Measurements from ENCODE around the gene FAM209A. TPM values are rescaled to one million over a fixed set of nuclear protein-coding genes. Genes with fewer than 3 reads are reported as not detected.
"Not testable (repeated sequence)": the region's sequence is repeated elsewhere in the genome, so short reads cannot be mapped to it uniquely, and the experiment has no call there.

The FAM209A gene
- total RNA-seq, 2 experiments from 2014 or later: 0.70 to 0.82 TPM

DNA sequence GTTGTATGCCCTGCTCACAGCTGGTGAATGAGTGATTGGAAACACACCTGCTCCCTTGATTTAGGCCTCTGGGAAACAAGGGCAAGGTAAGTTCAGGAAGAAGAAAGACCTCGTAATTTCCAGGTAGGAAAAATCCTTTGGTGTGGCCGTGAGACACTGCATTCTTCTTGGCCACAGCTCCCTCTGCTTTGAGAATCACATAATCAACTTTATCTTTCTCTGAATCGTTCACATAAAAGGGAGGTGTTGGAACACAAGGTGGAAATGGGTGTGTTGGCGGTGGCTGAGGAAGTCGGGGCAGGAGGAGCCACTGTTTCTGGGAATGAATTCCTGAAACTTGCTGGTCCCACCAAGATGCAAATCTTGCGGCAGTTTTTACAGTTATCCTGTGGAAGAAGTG, 34.4 kb downstream of the FAM209A start:
- Histone ChIP-seq H3K9me3 (ENCODE audit: low read length) (no peaks in the 10 kb centered on the region), H4K20me1 (ENCODE audit: insufficient read depth, low read length) (no peaks in the 10 kb centered on the region), H3K27ac (ENCODE audit: low read depth, low read length, poor library complexity, severe bottlenecking) (no peak overlapping the region), H3K4me1 (ENCODE audit: insufficient read depth, low read length, poor library complexity, severe bottlenecking) (peaks cover 15% of the 10 kb centered on the region), H2AFZ (ENCODE audit: low read length) (0 out of 2 replicates have a peak overlapping the region, but pooled peaks have one; percentile 19), H3K9me2 (ENCODE audit: insufficient read depth, low read length) (no peaks in the 10 kb centered on the region), H3K79me2 (ENCODE audit: insufficient read depth, low read depth, low read length) (no peaks in the 10 kb centered on the region), H3K4me3 (ENCODE audit: low read depth, low read length, poor library complexity, severe bottlenecking) (no peak overlapping the region), H3K4me2 (ENCODE audit: low read length) (no peak overlapping the region), H3K36me3 (ENCODE audit: insufficient read depth, low read length) (no peaks in the 10 kb centered on the region)
- intact Hi-C loops (cut with micrococcal nuclease; ENCODE audit: unreplicated experiment): no loop called here
- DNase-seq (ENCODE audit: low spot score): no peak
- ChIA-PET CTCF (ENCODE audit: unreplicated experiment) (no interaction called here), POLR2A (no interaction called here)
- no TSS peak for BruUV-seq (replicated peaks)
- TF ChIP-seq, protein P1, sequence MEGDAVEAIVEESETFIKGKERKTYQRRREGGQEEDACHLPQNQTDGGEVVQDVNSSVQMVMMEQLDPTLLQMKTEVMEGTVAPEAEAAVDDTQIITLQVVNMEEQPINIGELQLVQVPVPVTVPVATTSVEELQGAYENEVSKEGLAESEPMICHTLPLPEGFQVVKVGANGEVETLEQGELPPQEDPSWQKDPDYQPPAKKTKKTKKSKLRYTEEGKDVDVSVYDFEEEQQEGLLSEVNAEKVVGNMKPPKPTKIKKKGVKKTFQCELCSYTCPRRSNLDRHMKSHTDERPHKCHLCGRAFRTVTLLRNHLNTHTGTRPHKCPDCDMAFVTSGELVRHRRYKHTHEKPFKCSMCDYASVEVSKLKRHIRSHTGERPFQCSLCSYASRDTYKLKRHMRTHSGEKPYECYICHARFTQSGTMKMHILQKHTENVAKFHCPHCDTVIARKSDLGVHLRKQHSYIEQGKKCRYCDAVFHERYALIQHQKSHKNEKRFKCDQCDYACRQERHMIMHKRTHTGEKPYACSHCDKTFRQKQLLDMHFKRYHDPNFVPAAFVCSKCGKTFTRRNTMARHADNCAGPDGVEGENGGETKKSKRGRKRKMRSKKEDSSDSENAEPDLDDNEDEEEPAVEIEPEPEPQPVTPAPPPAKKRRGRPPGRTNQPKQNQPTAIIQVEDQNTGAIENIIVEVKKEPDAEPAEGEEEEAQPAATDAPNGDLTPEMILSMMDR (conservative IDR thresholded peaks at IDR 0.05; ENCODE audit: low read length): no peak
- no peak for TF ChIP-seq EZH2phosphoT487 (IDR thresholded peaks at IDR 0.05; ENCODE audit: borderline replicate concordance, low read depth, low read length)

DNA sequence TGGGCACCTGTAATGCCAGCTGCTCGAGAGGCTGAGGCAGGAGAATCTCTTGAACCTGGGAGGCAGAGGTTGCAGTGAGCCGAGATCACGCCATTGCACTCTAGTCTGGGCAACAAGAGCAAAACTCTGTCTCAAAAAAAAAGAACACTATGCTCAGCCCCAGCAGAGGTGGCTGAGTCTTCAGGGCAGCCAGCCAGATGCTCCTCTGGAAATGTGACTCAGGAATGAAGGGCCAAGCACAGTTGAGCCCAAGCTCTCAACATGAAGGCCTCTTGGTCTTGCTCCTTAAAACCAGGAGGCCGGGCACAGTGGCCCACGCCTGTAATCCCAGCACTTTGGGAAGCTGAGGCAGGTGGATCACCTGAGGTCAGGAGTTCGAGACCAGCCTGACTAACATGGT, 40.0 kb downstream of the FAM209A start:
- DNase-seq (ENCODE audit: low spot score); CTCF ChIA-PET (ENCODE audit: unreplicated experiment): not testable (repeated sequence)

DNA sequence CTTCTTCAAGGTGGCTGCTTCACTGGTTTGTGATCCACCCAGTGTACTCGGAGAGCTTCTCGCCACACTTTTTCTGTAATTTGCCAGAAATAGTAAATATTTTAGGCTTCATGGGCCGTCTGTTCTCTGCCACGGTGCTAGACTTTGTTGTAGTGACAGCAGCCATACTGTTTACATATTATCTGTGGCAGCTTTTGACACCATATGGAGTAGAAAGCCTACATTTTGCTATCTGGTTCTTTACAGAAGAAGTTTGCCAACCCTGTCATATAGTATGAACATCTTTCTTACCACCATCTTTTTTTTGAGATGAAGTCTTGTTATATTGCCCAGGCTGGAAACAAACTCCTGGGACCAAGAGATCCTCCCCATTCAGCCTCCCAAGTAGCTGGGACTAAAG, 41.0 kb downstream of the FAM209A start:
- H3K4me1 ChIP-seq (ENCODE audit: insufficient read depth, low read length, poor library complexity, severe bottlenecking): no peaks in the 10 kb centered on the region
- TF ChIP-seq EZH2phosphoT487 (IDR thresholded peaks at IDR 0.05; ENCODE audit: borderline replicate concordance, low read depth, low read length): no peak
- TF ChIP-seq, protein P1 (conservative IDR thresholded peaks at IDR 0.05; ENCODE audit: low read length): no peak
- no peak overlapping the region for H3K4me2 ChIP-seq (ENCODE audit: low read length)
- BruUV-seq (replicated peaks): no TSS peak
- DNase-seq (ENCODE audit: low spot score): no peak
- no peaks in the 10 kb centered on the region for H3K9me2 ChIP-seq (ENCODE audit: insufficient read depth, low read length)
- no peaks in the 10 kb centered on the region for H3K36me3 ChIP-seq (ENCODE audit: insufficient read depth, low read length)
- ChIA-PET POLR2A (interaction anchor here (1.4 kb wide), 1 partner anchor 11 kb away, joined by 4 read pairs; no protein-coding TSS in a partner anchor), CTCF (ENCODE audit: unreplicated experiment) (no interaction called here)
- no peaks in the 10 kb centered on the region for H3K79me2 ChIP-seq (ENCODE audit: insufficient read depth, low read depth, low read length)
- H3K9me3 ChIP-seq (ENCODE audit: low read length): no peaks in the 10 kb centered on the region
- no peak overlapping the region for H2AFZ ChIP-seq (ENCODE audit: low read length)
- intact Hi-C loops (cut with micrococcal nuclease; ENCODE audit: unreplicated experiment): no loop called here
- no peaks in the 10 kb centered on the region for H4K20me1 ChIP-seq (ENCODE audit: insufficient read depth, low read length)
- no peak overlapping the region for H3K27ac ChIP-seq (ENCODE audit: low read depth, low read length, poor library complexity, severe bottlenecking)
- no peak overlapping the region for H3K4me3 ChIP-seq (ENCODE audit: low read depth, low read length, poor library complexity, severe bottlenecking)

More for the DNA sequence above, 40.0 kb downstream of the FAM209A start:
- POLR2A ChIA-PET; H2AFZ ChIP-seq (ENCODE audit: low read length); H3K9me3 ChIP-seq (ENCODE audit: low read length); H3K4me3 ChIP-seq (ENCODE audit: low read depth, low read length, poor library complexity, severe bottlenecking); H3K9me2 ChIP-seq (ENCODE audit: insufficient read depth, low read length); H3K4me2 ChIP-seq (ENCODE audit: low read length); BruUV-seq (replicated peaks); H3K79me2 ChIP-seq (ENCODE audit: insufficient read depth, low read depth, low read length); H3K27ac ChIP-seq (ENCODE audit: low read depth, low read length, poor library complexity, severe bottlenecking); H3K36me3 ChIP-seq (ENCODE audit: insufficient read depth, low read length); H4K20me1 ChIP-seq (ENCODE audit: insufficient read depth, low read length); H3K4me1 ChIP-seq (ENCODE audit: insufficient read depth, low read length, poor library complexity, severe bottlenecking); intact Hi-C loops (cut with micrococcal nuclease; ENCODE audit: unreplicated experiment): not testable (repeated sequence)
